Breast epithelium (tissue), 4 donors: Measurements from ENCODE around the gene EGFLAM. TPM values are rescaled to one million over a fixed set of nuclear protein-coding genes. Genes with fewer than 3 reads are reported as not detected.

Experiments used
- DNase-seq, 2 donors: peaks; one replicate each; pipeline ENCODE4 v3.0.0-alpha.2; 2019; ENCODE audit warnings: low spot score in 2 of 2
- H3K27ac ChIP-seq, 2 donors: fragments of 200-600 bp; sonication (generic) in 1 of 2; one replicate each; pipeline ENCODE4 v1.5.1; 2016 to 2019; ENCODE audit warnings: mild to moderate bottlenecking in 1 of 2
- H3K27me3 ChIP-seq, 2 donors: fragments of 200-600 bp; sonication (generic) in 1 of 2; one replicate each; pipeline versions ENCODE4 v1.5.1 to v1.6.0; 2017 to 2019; ENCODE audit warnings: control low read depth in 1 of 2, mild to moderate bottlenecking in 1 of 2
- H3K36me3 ChIP-seq: fragments of 200-600 bp; one replicate; pipeline ENCODE4 v1.5.1; 2019
- H3K4me1 ChIP-seq, 2 donors: fragments of 200-600 bp; sonication (generic); one replicate each; pipeline ENCODE4 v1.5.1; 2016 to 2019; ENCODE audit warnings: control low read depth in 1 of 2
- H3K4me3 ChIP-seq, 3 donors: fragments of 200-600 bp; sonication (generic); 1 replicate in 2 of 3; 2 replicates in 1 of 3; pipeline ENCODE4 v1.5.1; 2016 to 2019; ENCODE audit warnings: mild to moderate bottlenecking in 3 of 3, moderate library complexity in 2 of 3
- H3K9me3 ChIP-seq, 2 donors: fragments of 200-600 bp; sonication (generic) in 1 of 2; one replicate each; pipeline ENCODE4 v1.5.1; 2016 to 2019; ENCODE audit warnings: control low read depth in 1 of 2
- POLR2A ChIP-seq: fragments of 450-650 bp; IDR thresholded peaks from one replicate; pipeline ENCODE4 v1.6.1; 2016; ENCODE audit warnings: antibody characterized with exemption, mild to moderate bottlenecking, moderate library complexity
- POLR2AphosphoS5 ChIP-seq, 3 donors: sonication (generic); formaldehyde crosslinking; IDR thresholded peaks; one replicate each; pipeline ENCODE4 v1.6.1; 2017; ENCODE audit warnings: antibody characterized with exemption in 3 of 3
- intact Hi-C: fragments of 100-400 bp; cut with DNase I; formaldehyde crosslinking; loops from one replicate; pipeline ENCODE4 v1.15.1; 2023; ENCODE audit warnings: low total_unique reads
- total RNA-seq, 3 donors: library from RNA; depleted of rRNA; stranded (reverse); fragments of >200 nt; gene quantifications; one replicate each; pipeline ENCODE4 v1.1.0, GENCODE V29; 2016
- TF ChIP-seq, protein P1 (sequence below), 3 donors: fragments of 450-650 bp; IDR thresholded peaks; one replicate each; pipeline ENCODE4 v1.5.1; 2016 to 2017; ENCODE audit warnings: antibody characterized with exemption in 3 of 3, mild to moderate bottlenecking in 3 of 3, moderate library complexity in 3 of 3

The EGFLAM gene
- total RNA-seq, 3 donors from 2014 or later, result 19.5 to 31.5 (median 30.5) TPM

DNA sequence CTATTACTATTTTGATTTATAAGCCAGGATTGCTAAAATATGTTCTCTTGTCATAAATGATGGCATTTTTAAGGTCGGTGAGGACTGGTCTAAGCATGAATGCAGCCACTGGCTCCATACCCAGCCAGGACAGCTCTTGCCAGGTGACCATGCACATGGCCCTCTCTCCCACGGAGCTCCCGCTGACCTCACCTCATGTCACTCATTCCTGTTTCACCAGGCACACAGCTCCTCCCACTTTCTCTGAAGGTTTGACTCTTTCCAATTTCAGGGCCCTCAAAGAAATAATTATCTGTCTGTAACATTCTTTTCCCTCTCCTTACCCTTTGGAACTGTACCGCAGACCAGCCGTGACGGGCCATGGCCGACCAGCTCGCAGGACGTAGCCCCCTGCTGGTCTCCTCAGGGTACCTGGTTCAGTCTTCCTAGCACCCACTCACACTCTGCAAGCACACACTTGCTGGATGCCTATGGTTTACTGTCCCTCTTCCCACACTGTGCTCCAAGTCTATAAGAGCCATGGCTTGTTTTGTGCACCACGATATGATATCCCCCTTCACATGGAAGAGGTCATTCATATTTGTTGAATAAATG lies 225.5 kb downstream of the EGFLAM start:
- H3K4me3 ChIP-seq, result no peak overlapping the region
- TF ChIP-seq POLR2A, result no peak
- TF ChIP-seq, protein P1, sequence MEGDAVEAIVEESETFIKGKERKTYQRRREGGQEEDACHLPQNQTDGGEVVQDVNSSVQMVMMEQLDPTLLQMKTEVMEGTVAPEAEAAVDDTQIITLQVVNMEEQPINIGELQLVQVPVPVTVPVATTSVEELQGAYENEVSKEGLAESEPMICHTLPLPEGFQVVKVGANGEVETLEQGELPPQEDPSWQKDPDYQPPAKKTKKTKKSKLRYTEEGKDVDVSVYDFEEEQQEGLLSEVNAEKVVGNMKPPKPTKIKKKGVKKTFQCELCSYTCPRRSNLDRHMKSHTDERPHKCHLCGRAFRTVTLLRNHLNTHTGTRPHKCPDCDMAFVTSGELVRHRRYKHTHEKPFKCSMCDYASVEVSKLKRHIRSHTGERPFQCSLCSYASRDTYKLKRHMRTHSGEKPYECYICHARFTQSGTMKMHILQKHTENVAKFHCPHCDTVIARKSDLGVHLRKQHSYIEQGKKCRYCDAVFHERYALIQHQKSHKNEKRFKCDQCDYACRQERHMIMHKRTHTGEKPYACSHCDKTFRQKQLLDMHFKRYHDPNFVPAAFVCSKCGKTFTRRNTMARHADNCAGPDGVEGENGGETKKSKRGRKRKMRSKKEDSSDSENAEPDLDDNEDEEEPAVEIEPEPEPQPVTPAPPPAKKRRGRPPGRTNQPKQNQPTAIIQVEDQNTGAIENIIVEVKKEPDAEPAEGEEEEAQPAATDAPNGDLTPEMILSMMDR (IDR thresholded peaks at IDR 0.05), result no peak
- no peak for TF ChIP-seq POLR2AphosphoS5 (IDR thresholded peaks at IDR 0.05)
- H3K27ac ChIP-seq, result no peak overlapping the region
- no peak for DNase-seq
- H3K9me3 ChIP-seq, result no peaks in the 10 kb centered on the region
- H3K27me3 ChIP-seq, result no peaks in the 10 kb centered on the region
- H3K4me1 ChIP-seq, result no peaks in the 10 kb centered on the region
- intact Hi-C loops, result no loop called here
- H3K36me3 ChIP-seq, result peaks cover 9% of the 10 kb centered on the region

DNA sequence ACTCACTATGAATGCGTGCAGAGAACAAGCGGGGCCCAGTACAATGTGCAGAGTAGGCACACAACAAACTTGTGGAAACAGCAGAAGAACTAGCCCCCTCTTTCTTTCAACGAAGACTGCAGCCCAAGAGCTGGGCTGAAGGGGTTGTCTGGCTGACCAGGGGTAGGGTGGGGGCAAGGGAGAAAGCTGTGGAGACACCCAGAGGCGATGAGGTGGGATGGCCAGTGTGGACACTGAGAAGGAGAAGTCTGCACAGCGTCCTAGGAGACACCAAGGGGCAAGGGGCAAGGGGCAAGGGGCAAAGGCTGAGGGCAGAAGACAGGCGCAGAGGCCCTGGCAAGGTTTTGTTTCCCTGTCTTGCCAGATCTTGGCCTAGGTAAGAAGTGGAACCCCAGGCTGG lies 235.8 kb downstream of the EGFLAM start:
- no peak for DNase-seq
- no peak overlapping the region for H3K27ac ChIP-seq
- no peak overlapping the region for H3K4me3 ChIP-seq
- H3K36me3 ChIP-seq, result peaks cover 5% of the 10 kb centered on the region
- no peaks in the 10 kb centered on the region for H3K27me3 ChIP-seq
- no peaks in the 10 kb centered on the region for H3K4me1 ChIP-seq
- intact Hi-C loops, result no loop called here
- TF ChIP-seq, protein P1 (IDR thresholded peaks at IDR 0.05), result no peak
- TF ChIP-seq POLR2A (no peak), POLR2AphosphoS5 (IDR thresholded peaks at IDR 0.05) (no peak)
- no peaks in the 10 kb centered on the region for H3K9me3 ChIP-seq

DNA sequence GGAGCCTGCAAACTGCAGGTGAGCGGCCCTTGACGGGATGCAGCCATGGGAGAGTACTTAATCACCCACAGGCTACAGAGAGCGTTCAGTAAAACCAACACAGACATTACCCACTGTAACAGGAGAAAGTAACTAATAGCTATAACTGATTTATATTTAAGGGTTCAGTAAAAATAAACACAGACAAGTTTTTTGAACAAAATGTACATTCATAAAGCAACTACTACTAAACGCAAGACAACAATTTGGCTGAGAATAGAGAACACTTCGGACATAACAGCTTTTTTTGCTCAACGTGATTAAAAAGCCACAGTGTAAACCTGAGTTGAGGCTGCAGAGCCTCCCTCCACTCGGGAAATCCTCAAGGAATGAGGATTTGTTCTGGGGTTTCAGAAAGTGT lies 236.4 kb downstream of the EGFLAM start:
- no peak overlapping the region for H3K4me3 ChIP-seq
- DNase-seq, result no peak
- intact Hi-C loops, result no loop called here
- no peaks in the 10 kb centered on the region for H3K9me3 ChIP-seq
- H3K27me3 ChIP-seq, result no peaks in the 10 kb centered on the region
- no peaks in the 10 kb centered on the region for H3K4me1 ChIP-seq
- H3K27ac ChIP-seq, result no peak overlapping the region
- H3K36me3 ChIP-seq, result peaks cover 5% of the 10 kb centered on the region
- TF ChIP-seq POLR2A, result no peak
- TF ChIP-seq, protein P1 (IDR thresholded peaks at IDR 0.05), result no peak
- TF ChIP-seq POLR2AphosphoS5 (IDR thresholded peaks at IDR 0.05), result no peak

DNA sequence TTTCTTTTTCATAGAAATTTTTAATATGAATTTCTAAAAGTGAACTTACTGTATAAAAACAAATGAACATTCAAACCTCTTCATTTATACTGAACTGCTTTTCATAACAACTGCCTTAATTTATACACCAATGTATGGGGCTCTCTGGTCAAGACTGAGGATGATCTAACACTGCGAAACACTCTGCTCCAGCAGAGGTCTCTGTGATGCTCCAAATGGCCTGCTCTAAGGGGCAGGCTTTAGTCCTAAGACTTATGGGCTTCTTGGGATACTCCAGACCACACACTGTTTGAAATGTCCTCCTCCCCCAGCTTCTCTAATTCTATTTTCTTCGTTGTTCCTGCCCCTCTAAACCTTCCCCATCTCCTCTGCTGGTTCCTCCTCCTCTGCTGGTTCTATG lies 239.6 kb downstream of the EGFLAM start:
- Histone ChIP-seq H3K4me1 (no peaks in the 10 kb centered on the region), H3K27me3 (no peaks in the 10 kb centered on the region), H3K27ac (no peak overlapping the region), H3K9me3 (no peaks in the 10 kb centered on the region), H3K36me3 (no peaks in the 10 kb centered on the region), H3K4me3 (no peak overlapping the region)
- TF ChIP-seq, protein P1 (IDR thresholded peaks at IDR 0.05), result no peak
- no peak for TF ChIP-seq POLR2A
- no peak for TF ChIP-seq POLR2AphosphoS5 (IDR thresholded peaks at IDR 0.05)
- no peak for DNase-seq
- intact Hi-C loops, result no loop called here

DNA sequence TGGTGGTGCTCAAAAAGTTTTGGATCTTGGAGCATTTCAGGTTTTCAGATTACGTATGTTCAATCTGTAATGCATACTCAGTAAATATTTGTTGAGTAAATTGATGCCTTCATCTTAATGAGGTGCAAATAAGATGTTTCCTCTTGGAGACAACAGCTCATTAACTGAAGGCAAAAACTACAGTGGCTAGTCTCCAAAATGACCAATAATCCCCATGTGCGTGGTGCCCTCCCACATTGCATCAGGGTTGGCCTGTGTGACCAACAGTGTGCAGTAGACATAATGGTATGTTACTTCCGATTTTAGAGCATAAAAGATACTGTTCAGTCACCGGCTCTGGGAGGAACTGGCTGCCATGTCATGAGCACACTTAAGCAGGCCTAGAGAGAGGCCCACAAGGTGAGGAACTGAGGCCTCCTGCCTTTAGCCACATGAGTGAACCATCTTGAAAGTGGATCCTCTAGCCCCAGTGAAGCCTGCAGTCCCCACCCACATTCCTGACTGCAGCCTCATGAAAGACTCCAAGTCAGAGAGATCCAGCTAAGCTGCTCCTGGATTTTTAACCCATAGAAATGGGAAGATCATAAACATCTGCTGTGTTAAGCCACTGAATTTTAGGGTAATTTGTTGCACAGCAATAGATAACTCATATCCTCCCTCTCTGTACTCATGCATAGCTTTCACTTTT lies 242.4 kb downstream of the EGFLAM start:
- TF ChIP-seq POLR2A (no peak), POLR2AphosphoS5 (IDR thresholded peaks at IDR 0.05) (no peak)
- TF ChIP-seq, protein P1 (IDR thresholded peaks at IDR 0.05), result no peak
- no peaks in the 10 kb centered on the region for H3K9me3 ChIP-seq
- H3K4me1 ChIP-seq, result no peaks in the 10 kb centered on the region
- no peaks in the 10 kb centered on the region for H3K36me3 ChIP-seq
- no peaks in the 10 kb centered on the region for H3K27me3 ChIP-seq
- intact Hi-C loops, result no loop called here
- no peak overlapping the region for H3K4me3 ChIP-seq
- no peak for DNase-seq
- no peak overlapping the region for H3K27ac ChIP-seq
